KMS-11 (cell line): Measurements from ENCODE around the gene PTPN1.
"Not testable (repeated sequence)": the region's sequence is repeated elsewhere in the genome, so short reads cannot be mapped to it uniquely, and the experiment has no call there.

Experiments
- H2AFZ ChIP-seq: fragments of 200-600 bp; sonication (generic); 2 replicates; pipeline ENCODE4 v1.6.1; 2016; ENCODE audit warnings: antibody characterized with exemption, mixed run types, low read depth
- H3K27ac ChIP-seq: fragments of 200-600 bp; sonication (generic); 2 replicates; pipeline ENCODE4 v1.6.1; 2016; ENCODE audit warnings: mild to moderate bottlenecking, mixed run types
- H3K27me3 ChIP-seq: fragments of 200-600 bp; sonication (generic); 2 replicates; pipeline ENCODE4 v1.6.1; 2017; ENCODE audit warnings: mild to moderate bottlenecking, low read depth, mixed run types, moderate library complexity; ENCODE audit not compliant: insufficient read depth
- H3K36me3 ChIP-seq: fragments of 200-600 bp; sonication (generic); 2 replicates; pipeline ENCODE4 v1.6.1; 2017; ENCODE audit warnings: mild to moderate bottlenecking, mixed run types; ENCODE audit not compliant: insufficient read depth
- H3K4me1 ChIP-seq: fragments of 200-600 bp; sonication (generic); 2 replicates; pipeline ENCODE4 v1.6.1; 2016; ENCODE audit warnings: mild to moderate bottlenecking, low read depth, mixed run types; ENCODE audit not compliant: poor library complexity, severe bottlenecking
- H3K4me2 ChIP-seq: fragments of 200-600 bp; sonication (generic); 2 replicates; pipeline ENCODE4 v1.7.0; 2016; ENCODE audit warnings: mild to moderate bottlenecking, mixed run types
- H3K4me3 ChIP-seq: fragments of 200-600 bp; sonication (generic); IDR thresholded peaks from 2 replicates; pipeline ENCODE4 v1.6.1; 2017; ENCODE audit warnings: low read depth, low read length, mixed read lengths; ENCODE audit not compliant: insufficient read depth
- H3K79me2 ChIP-seq: fragments of 200-600 bp; sonication (generic); 2 replicates; pipeline ENCODE4 v1.6.1; 2016; ENCODE audit warnings: low read depth, mixed run types; ENCODE audit not compliant: insufficient read depth
- H3K9ac ChIP-seq: fragments of 200-600 bp; sonication (generic); 2 replicates; pipeline ENCODE4 v1.6.1; 2016; ENCODE audit warnings: mild to moderate bottlenecking, mixed run types
- H4K20me1 ChIP-seq: fragments of 200-600 bp; sonication (generic); 2 replicates; pipeline ENCODE4 v1.6.1; 2016; ENCODE audit warnings: mild to moderate bottlenecking, mixed run types; ENCODE audit not compliant: insufficient read depth
- CTCF ChIP-seq: fragments of 200-600 bp; sonication (generic); conservative IDR thresholded peaks from 2 replicates; pipeline ENCODE4 v1.6.1; 2017; ENCODE audit warnings: low read depth, mild to moderate bottlenecking, antibody characterized with exemption, low read length, moderate library complexity, mixed read lengths

PTPN1 gene

DNA sequence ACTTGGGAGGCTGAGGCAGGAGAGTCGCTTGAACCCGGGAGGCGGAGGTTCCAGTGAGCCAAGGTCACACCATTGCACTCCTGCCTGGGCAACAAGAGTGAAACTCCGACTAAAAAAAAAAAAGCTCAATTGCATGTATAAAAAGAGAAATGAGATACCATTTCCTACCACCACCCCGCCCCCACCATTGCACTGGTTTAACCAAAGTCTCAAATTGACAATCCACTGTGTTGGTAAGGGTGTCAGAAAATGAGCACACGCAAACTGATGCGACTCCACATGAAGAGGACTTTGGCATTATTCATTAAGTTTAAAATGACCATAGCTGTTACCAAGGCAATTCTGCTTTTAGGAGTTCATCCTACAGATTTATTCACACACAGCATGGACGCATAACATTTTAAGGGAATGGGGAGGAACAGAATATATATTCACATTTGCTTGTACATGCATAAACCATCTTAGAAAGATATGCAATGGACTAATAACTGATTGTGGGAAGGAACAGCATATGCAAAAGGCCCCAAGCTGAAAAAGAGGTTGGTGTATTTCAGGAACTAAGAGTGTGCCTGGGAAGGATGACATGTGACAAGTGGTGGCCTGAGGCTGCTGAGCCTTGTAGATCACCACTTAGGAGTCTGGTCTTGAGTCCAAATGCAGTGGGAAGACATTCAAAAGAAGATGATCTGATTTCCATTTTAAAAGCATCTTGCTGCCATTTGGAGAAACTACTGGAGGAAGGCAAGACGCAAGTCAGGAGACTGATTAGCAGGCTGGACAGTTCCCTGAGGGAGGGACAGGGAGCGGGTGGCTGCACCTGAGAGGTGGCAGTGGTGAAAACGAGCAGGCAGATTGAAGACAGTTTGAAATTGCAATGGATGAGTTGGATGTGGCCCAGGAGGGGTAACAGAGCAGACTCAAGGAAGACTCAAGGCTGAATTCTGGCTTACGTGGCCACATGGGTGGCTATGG, 37.2 kb upstream of the PTPN1 start:
- Histone ChIP-seq H3K4me1 (peaks cover 10% of the 10 kb centered on the region), H2AFZ (no peak overlapping the region), H3K27ac (no peak overlapping the region), H3K4me3 (no peak overlapping the region), H4K20me1 (no peaks in the 10 kb centered on the region), H3K36me3 (no peaks in the 10 kb centered on the region), H3K27me3 (no peaks in the 10 kb centered on the region), H3K79me2 (no peaks in the 10 kb centered on the region), H3K4me2 (no peak overlapping the region), H3K9ac (no peak overlapping the region)
- TF ChIP-seq CTCF = no peak

- H3K9ac ChIP-seq, H3K4me1 ChIP-seq, H2AFZ ChIP-seq, H3K79me2 ChIP-seq, H3K4me2 ChIP-seq, H4K20me1 ChIP-seq, H3K36me3 ChIP-seq, H3K27ac ChIP-seq, H3K4me3 ChIP-seq, H3K27me3 ChIP-seq: not testable (repeated sequence)
These were observed 35.8 kb upstream of the PTPN1 start for GRCh38 chr20:50474356-50474755.

DNA sequence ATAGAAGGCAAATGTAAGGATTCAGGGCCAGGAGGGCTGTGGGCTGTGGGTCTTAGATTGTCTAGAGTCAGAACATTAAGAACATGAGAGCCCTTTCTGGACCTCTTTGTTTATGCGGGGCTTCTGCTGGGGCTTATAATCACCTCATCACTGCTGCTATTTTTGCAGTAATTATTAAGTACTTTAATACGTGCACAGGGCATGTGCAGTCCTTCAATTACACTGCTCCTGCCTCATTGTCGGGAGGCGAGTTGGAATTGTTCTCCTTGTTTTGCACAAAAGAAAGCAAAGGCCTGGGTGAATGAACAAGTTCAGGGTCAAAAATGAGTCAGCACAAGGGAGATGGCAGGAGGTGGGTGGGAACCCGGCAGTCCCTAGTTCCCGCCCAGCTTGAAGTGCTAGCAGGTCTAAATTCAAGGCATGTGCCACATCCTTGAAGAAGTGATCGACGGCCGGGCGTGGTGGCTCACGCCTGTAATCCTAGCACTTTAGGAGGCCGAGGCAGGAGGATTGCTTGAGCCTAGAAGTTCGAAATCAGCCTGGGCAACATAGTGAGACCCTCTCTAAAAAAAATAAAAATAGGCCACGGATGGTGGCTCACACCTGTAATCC, 34.4 kb upstream of the PTPN1 start:
- Histone ChIP-seq H2AFZ (no peak overlapping the region), H3K4me3 (no peak overlapping the region), H3K4me2 (no peak overlapping the region), H3K36me3 (no peaks in the 10 kb centered on the region), H3K79me2 (no peaks in the 10 kb centered on the region), H3K4me1 (peaks cover 2% of the 10 kb centered on the region), H3K27ac (no peak overlapping the region), H4K20me1 (no peaks in the 10 kb centered on the region), H3K9ac (no peak overlapping the region), H3K27me3 (no peaks in the 10 kb centered on the region)
- TF ChIP-seq CTCF = no peak

GRCh38 chr20:50477239-50477872, 32.8 kb upstream of the PTPN1 start:
- no peaks in the 10 kb centered on the region for H4K20me1 ChIP-seq
- H3K79me2 ChIP-seq = no peaks in the 10 kb centered on the region
- H3K4me1 ChIP-seq = no peaks in the 10 kb centered on the region
- H2AFZ ChIP-seq = no peak overlapping the region
- no peak overlapping the region for H3K4me2 ChIP-seq
- no peak overlapping the region for H3K4me3 ChIP-seq
- no peak overlapping the region for H3K9ac ChIP-seq
- no peaks in the 10 kb centered on the region for H3K36me3 ChIP-seq
- no peak overlapping the region for H3K27ac ChIP-seq
- no peaks in the 10 kb centered on the region for H3K27me3 ChIP-seq
- TF ChIP-seq CTCF = no peak
